ENCODE data around the gene LYRM4.

The LYRM4 gene

GRCh38 chr6:5174756-5175549 lies 85.8 kb downstream of the LYRM4 start:
- in situ Hi-C loops (cut with HindIII; ENCODE audit: low sequenced_read_pairs), result no loop called here
- no peak overlapping the region for H3K4me3 ChIP-seq (ENCODE audit: low read depth, low read length)

GRCh38 chr6:5174244-5174643 lies 86.5 kb downstream of the LYRM4 start:
- no peak for TF ChIP-seq CTCF (IDR thresholded peaks at IDR 0.05; ENCODE audit: low read depth, low read length, missing control alignments)
- H3K4me3 ChIP-seq (ENCODE audit: low read depth, low read length), result no peak overlapping the region
- DNase-seq (ENCODE audit: low read depth), result no peak
- in situ Hi-C loops (cut with HindIII; ENCODE audit: low sequenced_read_pairs), result no loop called here

More at GRCh38 chr6:5174756-5175549, 85.8 kb downstream of the LYRM4 start:
- DNase-seq (ENCODE audit: low read depth), result no peak
- TF ChIP-seq CTCF (IDR thresholded peaks at IDR 0.05; ENCODE audit: low read depth, low read length, missing control alignments), result peak; percentile 26

- H3K4me3 ChIP-seq (ENCODE audit: low read depth, low read length), result no peak overlapping the region
- in situ Hi-C loops (cut with HindIII; ENCODE audit: low sequenced_read_pairs), result no loop called here
- no peak for TF ChIP-seq CTCF (IDR thresholded peaks at IDR 0.05; ENCODE audit: low read depth, low read length, missing control alignments)
- DNase-seq (ENCODE audit: low read depth), result no peak
These were observed 86.9 kb downstream of the LYRM4 start for GRCh38 chr6:5173810-5174209.

- DNase-seq (ENCODE audit: low read depth), result no peak
- H3K4me3 ChIP-seq (ENCODE audit: low read depth, low read length), result no peak overlapping the region
- in situ Hi-C loops (cut with HindIII; ENCODE audit: low sequenced_read_pairs), result no loop called here
- no peak for TF ChIP-seq CTCF (IDR thresholded peaks at IDR 0.05; ENCODE audit: low read depth, low read length, missing control alignments)
These were observed 87.8 kb downstream of the LYRM4 start for GRCh38 chr6:5172897-5173474.

- TF ChIP-seq CTCF (IDR thresholded peaks at IDR 0.05; ENCODE audit: low read depth, low read length, missing control alignments), result no peak
- no peak overlapping the region for H3K4me3 ChIP-seq (ENCODE audit: low read depth, low read length)
- no peak for DNase-seq (ENCODE audit: low read depth)
- in situ Hi-C loops (cut with HindIII; ENCODE audit: low sequenced_read_pairs), result no loop called here
These were observed 88.6 kb downstream of the LYRM4 start for GRCh38 chr6:5172041-5172653.

- TF ChIP-seq CTCF (IDR thresholded peaks at IDR 0.05; ENCODE audit: low read depth, low read length, missing control alignments), result no peak
- DNase-seq (ENCODE audit: low read depth), result no peak
- in situ Hi-C loops (cut with HindIII; ENCODE audit: low sequenced_read_pairs), result no loop called here
- no peak overlapping the region for H3K4me3 ChIP-seq (ENCODE audit: low read depth, low read length)
These were observed 93.2 kb downstream of the LYRM4 start for GRCh38 chr6:5167501-5167900.
